GM12891 (cell line): ENCODE measurements around the gene FAM3A.
A peak's percentile ranks its signal among the peaks of the same experiment; 100 is the strongest.

ENCODE experiments used
- POLR2A ChIP-seq: IDR thresholded peaks from 2 replicates; pipeline ENCODE4 v1.6.1; 2011; ENCODE audit warnings: low read depth, low read length, control low read depth
- SPI1 ChIP-seq: IDR thresholded peaks from 2 replicates; pipeline ENCODE4 v1.6.1; 2011; ENCODE audit warnings: low read depth, low read length, control low read depth

GRCh38 chrX:154546354-154547244 lies 30.6 kb upstream of the FAM3A start, which contains the start of gene G6PD:
- TF ChIP-seq POLR2A (peak; percentile 48), SPI1 (no peak)
